H1 (cell line): ENCODE results near the gene KCND3. TPM values are rescaled to one million over a fixed set of nuclear protein-coding genes. Genes with fewer than 3 reads are reported as not detected.

ENCODE experiments used
- POLR2A ChIP-seq, 2 experiments: IDR thresholded peaks; 1 replicate in 1 of 2; 2 replicates in 1 of 2; pipeline ENCODE4 v1.6.1; 2011; ENCODE audit warnings: low read depth in 2 of 2, low read length in 2 of 2, mild to moderate bottlenecking in 2 of 2; ENCODE audit errors: control extremely low read depth in 1 of 2
- RAD21 ChIP-seq, 2 experiments: IDR thresholded peaks in 1 of 2; conservative IDR thresholded peaks in 1 of 2; 2 replicates each; pipeline ENCODE4 v1.6.1; 2011; ENCODE audit warnings: low read depth in 2 of 2, low read length in 2 of 2, improper control_type of control experiment in 1 of 2, inconsistent platforms in 1 of 2, mild to moderate bottlenecking in 1 of 2, moderate library complexity in 1 of 2
- TCF12 ChIP-seq: IDR thresholded peaks from 2 replicates; pipeline ENCODE4 v1.6.1; 2011; ENCODE audit warnings: low read depth, mild to moderate bottlenecking, low read length
- polyA plus RNA-seq, 7 experiments: library from polyadenylated mRNA; depleted of rRNA in 3 of 7; stranded (reverse) in 5 of 7; unstranded in 2 of 7; fragments of >200 nt in 5 of 7; fragments of 200-250 nt in 2 of 7; gene quantifications; 1 replicate in 5 of 7; 2 replicates in 1 of 7; 4 replicates in 1 of 7; pipeline versions ENCODE4 v1.2.1 to v1.2.3, GENCODE V29; 2011 to 2013; ENCODE audit warnings: missing spikeins in 2 of 7, mixed read lengths in 2 of 7
- total RNA-seq: library from RNA; stranded (reverse); fragmentation: NEBNext Ultra II Directional; extraction: Animal tissue kit (Norgen Biotek cat#: 25700); gene quantifications from 2 replicates; pipeline ENCODE4 v1.2.1, GENCODE V29; 2021

KCND3 gene
- total and polyA plus RNA-seq, 2 of the 8 experiments (the other 6 are each of a cell fraction or from before 2014, with no cell fraction given): 0.14 to 0.48 TPM

- TF ChIP-seq RAD21 (IDR thresholded peaks at IDR 0.05 in 1 of 2, conservative IDR thresholded peaks at IDR 0.05 in 1 of 2; ENCODE audit: low read depth in 2 of 2, low read length in 2 of 2) (0 out of 4 replicates have a peak, but pooled peaks of 1 of the 2 experiments have one; percentile 14), TCF12 (no peak), POLR2A (IDR thresholded peaks at IDR 0.05; ENCODE audit: control extremely low read depth in 1 of 2, low read depth in 2 of 2, low read length in 2 of 2) (peak in 1 of 2 experiments; percentile 22; a peak in 1 of 3 replicates)
- TF ChIP-seq, all 59 proteins: peak for 8
Observed at GRCh38 chr1:111739925-111740765, 249.3 kb downstream of the KCND3 start (continued).
